Erythroblast (primary cell): ENCODE measurements around the gene SLC48A1.

Experiments
- GATA1 ChIP-seq: IDR thresholded peaks from 2 replicates; pipeline ENCODE4 v1.6.1; 2011; ENCODE audit warnings: low read depth, mild to moderate bottlenecking, control low read depth, low read length, moderate library complexity
- POLR2A ChIP-seq: IDR thresholded peaks from 2 replicates; pipeline ENCODE4 v1.6.1; 2011; ENCODE audit warnings: mild to moderate bottlenecking, low read length

DNA sequence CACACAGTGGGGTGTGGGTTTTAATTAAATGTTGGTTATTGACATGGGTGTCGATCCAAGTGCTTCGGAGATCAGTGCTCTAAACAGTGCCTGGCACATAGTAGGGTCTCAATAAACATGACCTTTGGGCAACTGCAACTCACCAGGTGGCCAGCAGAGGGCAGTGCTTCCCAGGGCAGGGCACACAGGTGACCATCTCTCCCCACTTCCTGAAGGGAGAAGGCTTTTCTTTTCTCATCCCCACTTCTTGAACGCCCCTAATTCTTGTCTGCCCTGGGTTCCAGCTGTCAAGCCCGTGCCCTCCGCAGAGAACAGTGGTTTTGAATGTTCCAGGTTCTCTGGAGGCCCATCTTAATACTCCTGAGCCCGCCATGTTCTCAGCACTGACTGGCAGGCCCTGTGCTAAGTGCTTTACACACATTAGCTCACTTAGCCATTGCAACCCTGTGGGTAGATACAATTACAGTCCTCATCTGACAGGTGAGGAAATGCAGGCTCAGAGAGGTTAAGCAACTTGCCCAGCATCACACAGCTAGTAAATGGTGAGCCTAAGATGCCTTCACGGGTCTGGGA is 30.7 kb upstream of the SLC48A1 start:
- TF ChIP-seq POLR2A (no peak), GATA1 (no peak)
